ENCODE measurements around the gene LRRC46. TPM values are rescaled to one million over a fixed set of nuclear protein-coding genes. Genes with fewer than 3 reads are reported as not detected.
A peak's percentile ranks its signal among the peaks of the same experiment; 100 is the strongest.

Gene LRRC46
- total RNA-seq, 1 donor from 2014 or later = 1.7 TPM

DNA sequence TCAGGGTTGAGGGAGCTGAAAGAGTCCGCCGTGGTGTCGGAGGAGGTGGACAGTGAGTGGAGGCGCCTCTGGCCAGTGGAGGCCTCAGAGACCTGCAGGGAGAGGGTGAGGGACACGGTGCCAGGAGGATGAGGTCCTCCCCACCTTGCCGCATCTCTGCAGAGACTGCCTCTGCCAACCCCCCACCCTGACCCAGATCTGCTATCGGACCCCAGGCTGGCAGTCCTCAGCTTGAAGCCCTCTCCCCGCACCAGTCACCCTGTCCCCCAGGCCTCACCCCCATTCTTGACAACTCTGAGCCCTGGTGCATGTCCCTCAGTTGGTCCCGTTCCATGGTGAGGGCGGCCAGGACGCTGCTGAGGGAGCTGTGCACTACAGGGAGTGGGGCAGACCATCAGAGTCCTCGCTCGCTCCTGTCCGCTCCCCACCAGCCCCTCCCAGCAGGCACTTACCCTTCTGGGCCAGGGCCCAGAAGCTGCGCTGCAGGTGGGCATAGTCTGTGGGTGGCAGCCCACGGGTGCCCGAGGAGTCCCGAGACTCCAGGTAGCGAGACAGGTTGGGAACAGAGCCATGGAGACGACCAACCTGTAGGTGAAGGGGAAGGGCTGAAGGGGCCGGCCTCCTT is 15.2 kb upstream of the LRRC46 start:
- Mint-ChIP-seq H3K27ac (no peak overlapping the region), H3K36me3 (ENCODE audit: insufficient read depth) (peaks cover 5% of the 10 kb centered on the region), H3K4me3 (ENCODE audit: low read depth) (no peak overlapping the region), H3K4me1 (ENCODE audit: low read depth) (peaks cover 15% of the 10 kb centered on the region), H3K9me3 (ENCODE audit: low read depth) (no peaks in the 10 kb centered on the region), H3K27me3 (no peaks in the 10 kb centered on the region)
- DNase-seq (ENCODE audit: low spot score, unreplicated experiment) = no peak
- TF ChIP-seq, protein P1, sequence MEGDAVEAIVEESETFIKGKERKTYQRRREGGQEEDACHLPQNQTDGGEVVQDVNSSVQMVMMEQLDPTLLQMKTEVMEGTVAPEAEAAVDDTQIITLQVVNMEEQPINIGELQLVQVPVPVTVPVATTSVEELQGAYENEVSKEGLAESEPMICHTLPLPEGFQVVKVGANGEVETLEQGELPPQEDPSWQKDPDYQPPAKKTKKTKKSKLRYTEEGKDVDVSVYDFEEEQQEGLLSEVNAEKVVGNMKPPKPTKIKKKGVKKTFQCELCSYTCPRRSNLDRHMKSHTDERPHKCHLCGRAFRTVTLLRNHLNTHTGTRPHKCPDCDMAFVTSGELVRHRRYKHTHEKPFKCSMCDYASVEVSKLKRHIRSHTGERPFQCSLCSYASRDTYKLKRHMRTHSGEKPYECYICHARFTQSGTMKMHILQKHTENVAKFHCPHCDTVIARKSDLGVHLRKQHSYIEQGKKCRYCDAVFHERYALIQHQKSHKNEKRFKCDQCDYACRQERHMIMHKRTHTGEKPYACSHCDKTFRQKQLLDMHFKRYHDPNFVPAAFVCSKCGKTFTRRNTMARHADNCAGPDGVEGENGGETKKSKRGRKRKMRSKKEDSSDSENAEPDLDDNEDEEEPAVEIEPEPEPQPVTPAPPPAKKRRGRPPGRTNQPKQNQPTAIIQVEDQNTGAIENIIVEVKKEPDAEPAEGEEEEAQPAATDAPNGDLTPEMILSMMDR (IDR thresholded peaks at IDR 0.05; ENCODE audit: unreplicated experiment) = no peak

DNA sequence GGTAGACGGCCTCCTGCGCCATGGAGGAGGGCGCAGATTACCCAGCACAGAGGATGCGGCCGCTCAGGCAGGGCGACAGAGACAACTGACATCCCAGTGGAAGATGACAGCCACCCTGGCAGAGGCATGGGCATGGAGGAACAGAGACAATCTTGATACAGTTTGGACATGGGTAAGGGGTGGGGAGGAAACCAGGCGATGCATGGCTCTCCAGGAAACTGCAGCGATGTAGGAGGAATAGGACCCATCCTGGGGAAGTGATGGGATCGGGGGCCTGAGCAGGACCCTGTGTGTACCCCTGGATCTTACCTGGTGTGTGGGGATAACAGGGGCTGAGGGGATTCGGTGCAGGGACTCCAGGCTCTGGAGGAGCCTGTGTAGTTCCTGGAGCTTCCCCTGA is 14.5 kb upstream of the LRRC46 start:
- Mint-ChIP-seq H3K36me3 (ENCODE audit: insufficient read depth) (peaks cover 5% of the 10 kb centered on the region), H3K9me3 (ENCODE audit: low read depth) (no peaks in the 10 kb centered on the region), H3K27ac (no peak overlapping the region), H3K4me1 (ENCODE audit: low read depth) (peaks cover 11% of the 10 kb centered on the region), H3K27me3 (no peaks in the 10 kb centered on the region), H3K4me3 (ENCODE audit: low read depth) (no peak overlapping the region)
- no peak for DNase-seq (ENCODE audit: low spot score, unreplicated experiment)
- TF ChIP-seq, protein P1 (IDR thresholded peaks at IDR 0.05; ENCODE audit: unreplicated experiment) = no peak

DNA sequence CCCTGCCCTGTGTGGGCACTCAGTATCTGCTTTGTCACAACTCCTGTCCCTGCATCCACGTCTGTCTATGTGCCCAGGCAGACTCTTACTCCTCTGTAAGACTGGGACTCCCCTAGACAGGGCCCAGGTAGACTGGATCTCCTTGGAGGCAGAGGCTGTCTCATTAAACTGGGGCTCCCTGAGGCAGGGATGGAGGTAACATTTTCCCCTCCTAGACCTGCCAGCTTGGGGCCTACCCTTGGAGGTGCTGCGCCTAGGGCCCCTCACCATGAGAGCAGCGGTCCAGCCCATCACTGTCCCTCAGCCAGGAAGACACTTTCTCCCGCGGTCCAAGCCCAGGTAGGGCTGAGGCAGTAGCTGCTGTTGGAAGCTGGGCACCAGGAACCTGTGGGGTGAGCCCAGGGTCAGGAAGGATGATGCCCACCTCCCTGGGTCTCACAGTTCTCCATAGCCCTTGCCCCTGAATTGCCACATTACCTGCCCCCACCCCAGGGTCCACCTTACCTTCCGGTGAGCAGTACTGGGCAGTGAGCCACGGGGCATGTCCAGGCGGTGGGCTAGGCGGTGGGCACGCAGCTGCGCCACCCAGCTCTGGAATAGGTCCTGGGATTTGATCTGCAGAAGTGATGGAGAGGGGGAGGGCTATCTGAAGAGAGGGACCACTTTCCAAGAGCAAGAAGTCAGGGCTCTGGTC is 13.3 kb upstream of the LRRC46 start:
- peaks cover 2% of the 10 kb centered on the region for H3K36me3 Mint-ChIP-seq (ENCODE audit: insufficient read depth)
- H3K4me3 Mint-ChIP-seq (ENCODE audit: low read depth) = no peak overlapping the region
- no peak overlapping the region for H3K27ac Mint-ChIP-seq
- no peaks in the 10 kb centered on the region for H3K27me3 Mint-ChIP-seq
- TF ChIP-seq, protein P1 (IDR thresholded peaks at IDR 0.05; ENCODE audit: unreplicated experiment) = no peak
- DNase-seq (ENCODE audit: low spot score, unreplicated experiment) = no peak
- H3K9me3 Mint-ChIP-seq (ENCODE audit: low read depth) = no peaks in the 10 kb centered on the region
- peaks cover 9% of the 10 kb centered on the region for H3K4me1 Mint-ChIP-seq (ENCODE audit: low read depth)

DNA sequence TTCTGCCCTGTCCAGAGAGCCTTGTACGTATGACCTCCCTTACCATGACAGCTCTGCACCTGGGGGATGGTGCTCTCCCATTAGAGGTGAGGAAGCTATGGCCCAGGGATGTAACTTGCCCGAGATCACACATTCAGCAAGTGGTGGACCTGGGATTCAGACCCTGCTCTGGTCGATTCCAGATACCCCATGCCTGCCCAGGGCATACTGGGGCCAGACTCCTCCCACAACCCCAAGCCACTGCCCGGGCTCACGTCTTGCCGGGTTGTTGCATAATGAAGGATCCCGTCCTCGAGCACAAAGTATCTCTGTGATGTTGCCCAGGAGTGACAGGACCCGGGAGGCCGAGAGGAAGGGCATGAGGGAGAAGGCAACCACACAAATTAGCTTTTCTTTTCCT is 12.0 kb upstream of the LRRC46 start:
- Mint-ChIP-seq H3K9me3 (ENCODE audit: low read depth) (no peaks in the 10 kb centered on the region), H3K4me1 (ENCODE audit: low read depth) (peaks cover 9% of the 10 kb centered on the region), H3K36me3 (ENCODE audit: insufficient read depth) (peaks cover 6% of the 10 kb centered on the region), H3K27me3 (no peaks in the 10 kb centered on the region), H3K4me3 (ENCODE audit: low read depth) (no peak overlapping the region), H3K27ac (no peak overlapping the region)
- TF ChIP-seq, protein P1 (IDR thresholded peaks at IDR 0.05; ENCODE audit: unreplicated experiment) = no peak
- no peak for DNase-seq (ENCODE audit: low spot score, unreplicated experiment)

DNA sequence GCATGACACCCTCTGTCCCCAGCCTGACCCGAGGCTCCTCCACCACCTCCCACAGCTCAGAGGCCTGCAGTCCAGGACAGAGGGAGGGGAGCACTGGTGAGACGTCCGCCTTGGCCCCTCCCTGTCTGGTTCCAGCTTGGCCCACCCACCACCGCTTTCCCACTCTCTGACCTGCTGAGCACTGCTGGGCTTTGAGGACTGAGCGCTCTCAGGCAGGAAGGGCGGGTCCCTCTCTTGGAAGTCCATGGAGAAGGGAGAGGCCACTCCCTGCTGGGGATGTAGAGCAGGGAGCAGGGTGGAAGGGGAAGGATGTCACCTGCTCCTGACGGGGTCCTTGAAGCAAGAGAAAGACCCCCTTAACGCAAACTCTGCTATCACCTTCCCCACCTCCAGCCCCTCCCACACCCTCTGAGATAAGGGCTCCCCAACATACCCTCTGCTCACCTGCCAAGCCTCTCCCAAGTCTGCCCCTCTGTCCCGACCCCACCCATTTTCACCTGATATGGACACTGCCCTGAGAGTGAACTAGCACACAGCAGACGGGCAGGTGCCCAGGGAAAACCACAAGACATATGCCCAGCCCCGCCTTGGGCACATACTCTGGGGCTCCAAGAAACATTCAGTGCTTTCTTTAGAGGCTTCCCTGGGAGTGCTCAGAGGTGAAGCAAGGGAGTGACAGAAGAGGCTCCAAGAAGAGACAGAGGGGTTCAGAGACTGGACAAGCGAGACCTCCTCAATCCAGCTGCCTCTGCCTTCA is 11.3 kb upstream of the LRRC46 start:
- TF ChIP-seq, protein P1 (IDR thresholded peaks at IDR 0.05; ENCODE audit: unreplicated experiment) = no peak
- Mint-ChIP-seq H3K4me1 (ENCODE audit: low read depth) (peaks cover 9% of the 10 kb centered on the region), H3K36me3 (ENCODE audit: insufficient read depth) (peaks cover 6% of the 10 kb centered on the region)

More for the DNA sequence above, 11.3 kb upstream of the LRRC46 start:
- H3K4me3 Mint-ChIP-seq (ENCODE audit: low read depth) = peak overlapping the region; percentile 91
- H3K27ac Mint-ChIP-seq = no peak overlapping the region
- DNase-seq (ENCODE audit: low spot score, unreplicated experiment) = no peak
- H3K9me3 Mint-ChIP-seq (ENCODE audit: low read depth) = no peaks in the 10 kb centered on the region
- no peaks in the 10 kb centered on the region for H3K27me3 Mint-ChIP-seq

Data from progenitor cell of endocrine pancreas (in vitro differentiated cells).